ENCODE data around the gene PLXDC1. TPM values are rescaled to one million over a fixed set of nuclear protein-coding genes. Genes with fewer than 3 reads are reported as not detected.

PLXDC1 gene
- total and polyA plus RNA-seq, 2 of the 13 experiments (the other 11 are each of a cell fraction or from before 2014, with no cell fraction given), result not detected

DNA sequence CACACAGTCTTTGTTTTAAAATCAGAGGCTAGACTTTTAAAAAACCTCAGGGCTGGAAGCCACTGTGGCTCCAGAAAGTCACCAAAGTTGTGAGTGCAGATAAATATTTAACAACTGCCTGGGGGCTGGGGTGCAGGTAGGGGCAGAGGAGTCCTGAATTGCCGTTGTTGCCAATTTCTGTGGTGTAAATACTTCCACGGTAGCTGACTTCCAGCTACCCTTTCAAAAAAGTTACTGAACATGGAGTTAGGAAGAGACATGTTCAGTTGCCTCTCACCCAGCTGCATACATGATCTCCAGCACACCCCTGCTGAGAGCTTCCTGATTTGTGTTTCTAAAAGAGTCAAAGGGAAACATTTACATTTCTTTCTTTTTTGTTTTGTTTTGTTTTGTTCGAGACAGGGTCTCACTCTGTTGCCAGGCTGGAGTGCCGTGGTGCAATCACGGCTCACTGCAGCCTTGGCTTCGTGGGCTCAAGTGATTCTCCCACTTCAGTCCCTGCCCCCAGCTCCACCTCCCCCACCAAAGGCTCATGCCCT, 58.7 kb downstream of the PLXDC1 start:
- BruUV-seq (replicated peaks), result no TSS peak
- H3K27me3 ChIP-seq (ENCODE audit: control insufficient read depth in 1 of 2, insufficient read depth in 2 of 2, low read length in 2 of 2), result peaks cover 6 to 60% of the 10 kb centered on the region in 2 experiments; a peak in 3 of 5 replicates
- TF ChIP-seq IRF2 (CRISPR knock-in tag; IDR thresholded peaks at IDR 0.05) (no peak), ZNF10 (CRISPR knock-in tag; IDR thresholded peaks at IDR 0.05; ENCODE audit: borderline replicate concordance, low read depth) (no peak), ZNF614 (CRISPR knock-in tag; IDR thresholded peaks at IDR 0.05; ENCODE audit: borderline replicate concordance) (no peak), HOXA5 (CRISPR knock-in tag; IDR thresholded peaks at IDR 0.05) (no peak), ZSCAN25 (CRISPR knock-in tag; IDR thresholded peaks at IDR 0.05) (no peak), MIER2 (CRISPR knock-in tag; IDR thresholded peaks at IDR 0.05) (no peak), NPAS2 (CRISPR knock-in tag; IDR thresholded peaks at IDR 0.05; ENCODE audit: borderline replicate concordance) (no peak), ATF7-NPFF (CRISPR knock-in tag; IDR thresholded peaks at IDR 0.05; ENCODE audit: low read depth) (no peak), NCOR1 (IDR thresholded peaks at IDR 0.05; ENCODE audit: borderline replicate concordance, low read length) (no peak), ZNF713 (CRISPR knock-in tag; IDR thresholded peaks at IDR 0.05) (no peak), TBX3 (IDR thresholded peaks at IDR 0.05; ENCODE audit: borderline replicate concordance) (no peak)
- TF ChIP-seq, protein P1, sequence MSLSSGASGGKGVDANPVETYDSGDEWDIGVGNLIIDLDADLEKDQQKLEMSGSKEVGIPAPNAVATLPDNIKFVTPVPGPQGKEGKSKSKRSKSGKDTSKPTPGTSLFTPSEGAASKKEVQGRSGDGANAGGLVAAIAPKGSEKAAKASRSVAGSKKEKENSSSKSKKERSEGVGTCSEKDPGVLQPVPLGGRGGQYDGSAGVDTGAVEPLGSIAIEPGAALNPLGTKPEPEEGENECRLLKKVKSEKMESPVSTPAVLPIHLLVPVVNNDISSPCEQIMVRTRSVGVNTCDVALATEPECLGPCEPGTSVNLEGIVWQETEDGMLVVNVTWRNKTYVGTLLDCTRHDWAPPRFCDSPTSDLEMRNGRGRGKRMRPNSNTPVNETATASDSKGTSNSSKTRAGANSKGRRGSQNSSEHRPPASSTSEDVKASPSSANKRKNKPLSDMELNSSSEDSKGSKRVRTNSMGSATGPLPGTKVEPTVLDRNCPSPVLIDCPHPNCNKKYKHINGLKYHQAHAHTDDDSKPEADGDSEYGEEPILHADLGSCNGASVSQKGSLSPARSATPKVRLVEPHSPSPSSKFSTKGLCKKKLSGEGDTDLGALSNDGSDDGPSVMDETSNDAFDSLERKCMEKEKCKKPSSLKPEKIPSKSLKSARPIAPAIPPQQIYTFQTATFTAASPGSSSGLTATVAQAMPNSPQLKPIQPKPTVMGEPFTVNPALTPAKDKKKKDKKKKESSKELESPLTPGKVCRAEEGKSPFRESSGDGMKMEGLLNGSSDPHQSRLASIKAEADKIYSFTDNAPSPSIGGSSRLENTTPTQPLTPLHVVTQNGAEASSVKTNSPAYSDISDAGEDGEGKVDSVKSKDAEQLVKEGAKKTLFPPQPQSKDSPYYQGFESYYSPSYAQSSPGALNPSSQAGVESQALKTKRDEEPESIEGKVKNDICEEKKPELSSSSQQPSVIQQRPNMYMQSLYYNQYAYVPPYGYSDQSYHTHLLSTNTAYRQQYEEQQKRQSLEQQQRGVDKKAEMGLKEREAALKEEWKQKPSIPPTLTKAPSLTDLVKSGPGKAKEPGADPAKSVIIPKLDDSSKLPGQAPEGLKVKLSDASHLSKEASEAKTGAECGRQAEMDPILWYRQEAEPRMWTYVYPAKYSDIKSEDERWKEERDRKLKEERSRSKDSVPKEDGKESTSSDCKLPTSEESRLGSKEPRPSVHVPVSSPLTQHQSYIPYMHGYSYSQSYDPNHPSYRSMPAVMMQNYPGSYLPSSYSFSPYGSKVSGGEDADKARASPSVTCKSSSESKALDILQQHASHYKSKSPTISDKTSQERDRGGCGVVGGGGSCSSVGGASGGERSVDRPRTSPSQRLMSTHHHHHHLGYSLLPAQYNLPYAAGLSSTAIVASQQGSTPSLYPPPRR (CRISPR knock-in tag; IDR thresholded peaks at IDR 0.05; ENCODE audit: borderline replicate concordance), result no peak
- TF ChIP-seq, protein P2, sequence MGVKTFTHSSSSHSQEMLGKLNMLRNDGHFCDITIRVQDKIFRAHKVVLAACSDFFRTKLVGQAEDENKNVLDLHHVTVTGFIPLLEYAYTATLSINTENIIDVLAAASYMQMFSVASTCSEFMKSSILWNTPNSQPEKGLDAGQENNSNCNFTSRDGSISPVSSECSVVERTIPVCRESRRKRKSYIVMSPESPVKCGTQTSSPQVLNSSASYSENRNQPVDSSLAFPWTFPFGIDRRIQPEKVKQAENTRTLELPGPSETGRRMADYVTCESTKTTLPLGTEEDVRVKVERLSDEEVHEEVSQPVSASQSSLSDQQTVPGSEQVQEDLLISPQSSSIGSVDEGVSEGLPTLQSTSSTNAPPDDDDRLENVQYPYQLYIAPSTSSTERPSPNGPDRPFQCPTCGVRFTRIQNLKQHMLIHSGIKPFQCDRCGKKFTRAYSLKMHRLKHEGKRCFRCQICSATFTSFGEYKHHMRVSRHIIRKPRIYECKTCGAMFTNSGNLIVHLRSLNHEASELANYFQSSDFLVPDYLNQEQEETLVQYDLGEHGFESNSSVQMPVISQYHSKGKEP (CRISPR knock-in tag; IDR thresholded peaks at IDR 0.05), result no peak
- TF ChIP-seq, protein P3, sequence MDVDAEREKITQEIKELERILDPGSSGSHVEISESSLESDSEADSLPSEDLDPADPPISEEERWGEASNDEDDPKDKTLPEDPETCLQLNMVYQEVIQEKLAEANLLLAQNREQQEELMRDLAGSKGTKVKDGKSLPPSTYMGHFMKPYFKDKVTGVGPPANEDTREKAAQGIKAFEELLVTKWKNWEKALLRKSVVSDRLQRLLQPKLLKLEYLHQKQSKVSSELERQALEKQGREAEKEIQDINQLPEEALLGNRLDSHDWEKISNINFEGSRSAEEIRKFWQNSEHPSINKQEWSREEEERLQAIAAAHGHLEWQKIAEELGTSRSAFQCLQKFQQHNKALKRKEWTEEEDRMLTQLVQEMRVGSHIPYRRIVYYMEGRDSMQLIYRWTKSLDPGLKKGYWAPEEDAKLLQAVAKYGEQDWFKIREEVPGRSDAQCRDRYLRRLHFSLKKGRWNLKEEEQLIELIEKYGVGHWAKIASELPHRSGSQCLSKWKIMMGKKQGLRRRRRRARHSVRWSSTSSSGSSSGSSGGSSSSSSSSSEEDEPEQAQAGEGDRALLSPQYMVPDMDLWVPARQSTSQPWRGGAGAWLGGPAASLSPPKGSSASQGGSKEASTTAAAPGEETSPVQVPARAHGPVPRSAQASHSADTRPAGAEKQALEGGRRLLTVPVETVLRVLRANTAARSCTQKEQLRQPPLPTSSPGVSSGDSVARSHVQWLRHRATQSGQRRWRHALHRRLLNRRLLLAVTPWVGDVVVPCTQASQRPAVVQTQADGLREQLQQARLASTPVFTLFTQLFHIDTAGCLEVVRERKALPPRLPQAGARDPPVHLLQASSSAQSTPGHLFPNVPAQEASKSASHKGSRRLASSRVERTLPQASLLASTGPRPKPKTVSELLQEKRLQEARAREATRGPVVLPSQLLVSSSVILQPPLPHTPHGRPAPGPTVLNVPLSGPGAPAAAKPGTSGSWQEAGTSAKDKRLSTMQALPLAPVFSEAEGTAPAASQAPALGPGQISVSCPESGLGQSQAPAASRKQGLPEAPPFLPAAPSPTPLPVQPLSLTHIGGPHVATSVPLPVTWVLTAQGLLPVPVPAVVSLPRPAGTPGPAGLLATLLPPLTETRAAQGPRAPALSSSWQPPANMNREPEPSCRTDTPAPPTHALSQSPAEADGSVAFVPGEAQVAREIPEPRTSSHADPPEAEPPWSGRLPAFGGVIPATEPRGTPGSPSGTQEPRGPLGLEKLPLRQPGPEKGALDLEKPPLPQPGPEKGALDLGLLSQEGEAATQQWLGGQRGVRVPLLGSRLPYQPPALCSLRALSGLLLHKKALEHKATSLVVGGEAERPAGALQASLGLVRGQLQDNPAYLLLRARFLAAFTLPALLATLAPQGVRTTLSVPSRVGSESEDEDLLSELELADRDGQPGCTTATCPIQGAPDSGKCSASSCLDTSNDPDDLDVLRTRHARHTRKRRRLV (CRISPR knock-in tag; IDR thresholded peaks at IDR 0.05), result no peak

More for the DNA sequence above, 58.7 kb downstream of the PLXDC1 start:
- DNase-seq (ENCODE audit: low spot score), result no peak
- H2AFZ ChIP-seq (ENCODE audit: low read length), result no peak overlapping the region
- WGBS (ENCODE audit: low lambda C conversion rate), result 5% methylated on average over 6 of the region's 6 CpGs
- H3K4me1 ChIP-seq (ENCODE audit: insufficient read depth, low read length), result peaks cover 26% of the 10 kb centered on the region
- ATAC-seq, result peak; percentile 8; the same call in 1 of the 3 replicates
- ChIA-PET POLR2A (no interaction called here), CTCF (ENCODE audit: low intra/inter-chr PET ratio, low total read pairs) (no interaction called here)
- H3K4me2 ChIP-seq (ENCODE audit: low read depth, low read length), result peak overlapping the region; percentile 4; the same call in 1 of the 2 replicates
- in situ Hi-C loops (cut with HindIII; ENCODE audit: extremely low pct_ligation_motif_present, low pct_unique_long_range_greater_than_20kb) (no loop called here), intact Hi-C loops (cut with micrococcal nuclease; ENCODE audit: unreplicated experiment) (no loop called here)
- H3K27ac ChIP-seq (ENCODE audit: extremely low read length, insufficient read depth, low read length), result no peak overlapping the region
- H3K9ac ChIP-seq (ENCODE audit: insufficient read depth, low read depth, low read length), result no peak overlapping the region
- H4K20me1 ChIP-seq (ENCODE audit: insufficient read depth, low read length), result no peaks in the 10 kb centered on the region
- no peaks in the 10 kb centered on the region for H3K79me2 ChIP-seq (ENCODE audit: insufficient read depth, low read length)
- FAIRE-seq, result no peak
- no peaks in the 10 kb centered on the region for H3K36me3 ChIP-seq (replicated peaks in 1 of 2; ENCODE audit: control insufficient read depth in 1 of 2, insufficient read depth in 2 of 2, low read length in 2 of 2)
- H3K9me3 ChIP-seq (ENCODE audit: low read length), result no peaks in the 10 kb centered on the region
- H3K4me3 ChIP-seq (replicated peaks in 1 of 3; ENCODE audit: insufficient read depth in 1 of 3, low read depth in 2 of 3, low read length in 3 of 3), result no peak overlapping the region
